Measurements from ENCODE around the gene NCR2. TPM values are rescaled to one million over a fixed set of nuclear protein-coding genes. Genes with fewer than 3 reads are reported as not detected.

Gene NCR2
- total RNA-seq, 4 donors from 2014 or later = not detected

DNA sequence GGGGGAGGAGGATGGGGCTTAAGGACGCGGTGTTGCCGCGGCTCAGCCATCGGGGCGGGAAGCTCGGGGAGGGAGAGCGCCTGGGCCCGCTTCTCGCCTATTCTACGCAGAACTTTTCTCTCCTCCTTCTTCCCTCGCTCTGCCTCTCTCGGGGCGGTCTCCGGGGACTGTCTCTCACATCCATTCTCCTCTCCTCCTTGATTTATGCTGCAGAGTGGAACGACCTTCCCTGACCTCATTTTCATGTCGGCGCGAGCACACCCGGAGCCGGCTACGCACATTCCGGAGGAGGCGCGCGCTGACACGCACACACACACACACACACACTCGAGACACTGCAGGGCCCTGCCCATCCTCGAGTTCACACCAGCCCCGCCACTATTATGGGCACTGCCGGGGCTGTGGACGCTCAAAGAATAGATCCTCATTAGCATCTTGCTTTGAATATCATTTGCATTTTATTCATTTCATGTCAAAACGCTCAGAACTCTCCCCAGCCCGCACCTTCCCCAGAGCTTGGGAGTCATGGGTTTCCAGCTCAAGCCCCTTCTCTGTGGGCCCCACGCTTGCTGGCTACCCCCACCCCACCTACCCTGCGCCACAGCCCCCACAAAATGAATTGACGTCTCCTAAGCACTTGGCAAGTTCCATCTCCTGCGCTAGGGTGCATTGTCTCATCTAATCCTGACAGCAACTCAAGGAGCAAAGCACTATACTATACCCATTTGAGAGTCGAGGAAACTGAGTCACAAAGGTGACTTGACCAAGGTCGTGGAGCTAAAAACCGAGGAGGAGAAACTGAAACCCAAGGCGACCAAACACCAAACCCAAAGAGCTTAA is 36.8 kb downstream of the NCR2 start:
- Histone ChIP-seq H3K9me3 (no peaks in the 10 kb centered on the region), H3K36me3 (no peaks in the 10 kb centered on the region), H3K4me3 (peak overlapping the region; percentile 23 to 41 (median 31)), H3K27me3 (peaks cover 75 to 82% (median 78%) of the 10 kb centered on the region in 3 donors), H3K4me1 (peaks cover 23 to 43% of the 10 kb centered on the region in 2 donors), H3K27ac (no peak overlapping the region)
- TF ChIP-seq, protein P1, sequence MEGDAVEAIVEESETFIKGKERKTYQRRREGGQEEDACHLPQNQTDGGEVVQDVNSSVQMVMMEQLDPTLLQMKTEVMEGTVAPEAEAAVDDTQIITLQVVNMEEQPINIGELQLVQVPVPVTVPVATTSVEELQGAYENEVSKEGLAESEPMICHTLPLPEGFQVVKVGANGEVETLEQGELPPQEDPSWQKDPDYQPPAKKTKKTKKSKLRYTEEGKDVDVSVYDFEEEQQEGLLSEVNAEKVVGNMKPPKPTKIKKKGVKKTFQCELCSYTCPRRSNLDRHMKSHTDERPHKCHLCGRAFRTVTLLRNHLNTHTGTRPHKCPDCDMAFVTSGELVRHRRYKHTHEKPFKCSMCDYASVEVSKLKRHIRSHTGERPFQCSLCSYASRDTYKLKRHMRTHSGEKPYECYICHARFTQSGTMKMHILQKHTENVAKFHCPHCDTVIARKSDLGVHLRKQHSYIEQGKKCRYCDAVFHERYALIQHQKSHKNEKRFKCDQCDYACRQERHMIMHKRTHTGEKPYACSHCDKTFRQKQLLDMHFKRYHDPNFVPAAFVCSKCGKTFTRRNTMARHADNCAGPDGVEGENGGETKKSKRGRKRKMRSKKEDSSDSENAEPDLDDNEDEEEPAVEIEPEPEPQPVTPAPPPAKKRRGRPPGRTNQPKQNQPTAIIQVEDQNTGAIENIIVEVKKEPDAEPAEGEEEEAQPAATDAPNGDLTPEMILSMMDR (IDR thresholded peaks at IDR 0.05 in 4 of 5, conservative IDR thresholded peaks at IDR 0.05 in 1 of 5) = no peak
- TF ChIP-seq POLR2A (IDR thresholded peaks at IDR 0.05) = no peak
- in situ Hi-C loops (cut with MboI; ENCODE audit: low sequenced_read_pairs in 4 of 4) = no loop called here
- ATAC-seq (no peak), DNase-seq (no peak)
- intact Hi-C loops (cut with DNase I; ENCODE audit: low total_unique reads) = no loop called here

DNA sequence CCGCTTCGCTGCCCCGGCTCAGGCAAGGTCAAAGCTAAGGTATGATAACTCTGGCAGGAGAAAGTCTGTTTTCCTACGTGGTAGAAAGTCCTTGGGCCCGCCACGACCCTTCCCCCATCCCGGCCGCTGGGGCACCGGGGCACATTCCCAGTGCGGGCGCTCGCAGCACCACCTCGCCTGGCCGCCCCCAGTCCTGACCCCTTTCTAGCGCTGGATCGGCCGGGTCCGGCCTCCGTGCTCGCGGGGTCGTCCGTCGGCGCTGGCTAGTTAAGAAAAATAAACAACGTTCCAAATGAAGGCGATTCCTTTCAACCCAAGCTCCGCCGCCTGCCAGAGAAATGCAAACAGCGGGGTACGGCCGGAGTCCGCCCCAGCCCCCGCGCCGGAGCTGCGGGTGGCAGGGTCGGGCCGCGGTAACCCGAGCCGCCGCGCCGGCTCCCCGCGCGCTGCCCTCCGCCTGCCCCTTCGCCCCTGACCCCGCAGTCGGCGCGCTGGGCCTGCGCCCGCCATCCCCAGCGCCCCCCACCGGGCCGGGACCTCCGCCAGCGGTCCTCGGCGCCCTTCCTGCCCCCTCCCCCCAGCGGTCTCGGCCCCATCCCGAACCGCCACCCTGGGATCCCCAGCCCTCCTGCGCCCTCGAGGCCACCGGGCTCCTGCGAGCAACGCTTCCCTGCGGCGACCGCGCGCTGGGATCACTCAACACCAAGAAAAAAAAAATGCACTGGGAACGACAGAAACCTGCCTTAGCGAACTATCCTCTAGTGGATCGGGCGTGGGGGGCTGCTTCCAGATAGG is 37.6 kb downstream of the NCR2 start:
- ATAC-seq (no peak), DNase-seq (no peak)
- Histone ChIP-seq H3K4me3 (peak overlapping the region in 3 of 4 donors; percentile 1 to 41 (median 39)), H3K36me3 (no peaks in the 10 kb centered on the region), H3K27me3 (peaks cover 75 to 88% (median 86%) of the 10 kb centered on the region in 3 donors), H3K9me3 (no peaks in the 10 kb centered on the region), H3K4me1 (peaks cover 23 to 43% of the 10 kb centered on the region in 2 donors), H3K27ac (no peak overlapping the region)
- no peak for TF ChIP-seq POLR2A (IDR thresholded peaks at IDR 0.05)
- TF ChIP-seq, protein P1 (IDR thresholded peaks at IDR 0.05 in 4 of 5, conservative IDR thresholded peaks at IDR 0.05 in 1 of 5) = no peak
- intact Hi-C loops (cut with DNase I; ENCODE audit: low total_unique reads) (no loop called here), in situ Hi-C loops (cut with MboI; ENCODE audit: low sequenced_read_pairs in 4 of 4) (no loop called here)

DNA sequence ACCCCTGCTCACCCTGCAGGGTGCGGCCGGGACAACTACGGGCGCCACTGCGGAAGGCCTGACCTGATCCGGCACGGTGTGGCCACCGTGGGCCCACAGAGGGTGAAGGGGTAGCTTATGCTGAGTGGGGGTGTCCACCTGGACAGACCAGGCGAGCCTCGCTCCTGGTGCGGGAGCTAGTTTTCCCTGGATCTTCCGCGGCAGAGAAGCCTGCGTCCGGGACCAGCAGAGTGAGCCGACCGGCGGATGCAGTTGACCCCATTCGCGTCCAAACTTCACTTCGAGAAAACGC is 38.2 kb downstream of the NCR2 start:
- Histone ChIP-seq H3K9me3 (no peaks in the 10 kb centered on the region), H3K27me3 (peaks cover 77 to 89% (median 88%) of the 10 kb centered on the region in 3 donors), H3K4me3 (no peak overlapping the region), H3K36me3 (no peaks in the 10 kb centered on the region), H3K27ac (no peak overlapping the region), H3K4me1 (peaks cover 23 to 43% of the 10 kb centered on the region in 2 donors)
- DNase-seq (no peak), ATAC-seq (no peak)
- intact Hi-C loops (cut with DNase I; ENCODE audit: low total_unique reads) (no loop called here), in situ Hi-C loops (cut with MboI; ENCODE audit: low sequenced_read_pairs in 4 of 4) (no loop called here)
- no peak for TF ChIP-seq POLR2A (IDR thresholded peaks at IDR 0.05)
- TF ChIP-seq, protein P1 (IDR thresholded peaks at IDR 0.05 in 4 of 5, conservative IDR thresholded peaks at IDR 0.05 in 1 of 5) = no peak

DNA sequence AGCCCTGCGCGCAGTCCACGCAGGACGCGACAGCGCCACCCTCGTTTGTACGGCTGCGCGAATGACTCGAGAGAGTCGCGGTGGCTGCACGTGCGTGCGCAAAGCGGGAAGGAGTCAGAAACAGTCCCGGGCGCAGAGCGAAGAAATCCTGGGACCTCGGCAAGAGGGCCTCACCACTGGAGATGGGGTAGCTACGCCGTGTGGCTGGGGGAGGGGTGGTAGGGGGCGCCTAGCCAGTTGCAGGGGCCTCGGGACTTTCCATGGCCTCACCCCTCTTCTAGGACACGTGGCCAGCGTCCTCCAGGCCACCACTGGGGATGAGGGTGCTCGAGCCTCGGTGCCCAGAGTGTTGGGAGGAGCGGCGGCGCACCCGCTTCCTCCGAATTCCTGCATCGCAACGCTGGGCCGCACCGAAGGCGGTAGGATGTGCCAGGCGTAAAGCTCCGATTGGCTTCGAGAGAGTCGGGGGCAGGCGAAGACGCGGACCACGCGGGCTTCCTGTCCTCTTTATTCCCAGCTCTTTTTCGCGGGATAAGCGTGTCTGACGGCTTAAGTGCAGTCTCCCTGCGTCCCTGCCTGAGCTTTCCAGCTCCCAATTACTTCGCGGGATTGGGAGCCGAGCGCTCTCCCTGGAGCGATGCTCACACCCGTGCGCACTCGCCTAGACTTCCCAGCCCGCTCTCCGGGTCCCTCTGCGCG is 38.7 kb downstream of the NCR2 start:
- ATAC-seq = no peak
- peak overlapping the region in 1 of 4 donors; percentile 37 for H3K4me3 ChIP-seq
- H3K27me3 ChIP-seq = peaks cover 76 to 91% (median 87%) of the 10 kb centered on the region in 3 donors
- H3K27ac ChIP-seq = no peak overlapping the region
- in situ Hi-C loops (cut with MboI; ENCODE audit: low sequenced_read_pairs in 4 of 4) = no loop called here
- H3K4me1 ChIP-seq = peaks cover 23 to 43% of the 10 kb centered on the region in 2 donors
- intact Hi-C loops (cut with DNase I; ENCODE audit: low total_unique reads) = no loop called here
- DNase-seq = no peak
- H3K9me3 ChIP-seq = no peaks in the 10 kb centered on the region
- TF ChIP-seq, protein P1 (IDR thresholded peaks at IDR 0.05 in 4 of 5, conservative IDR thresholded peaks at IDR 0.05 in 1 of 5) = no peak
- no peak for TF ChIP-seq POLR2A (IDR thresholded peaks at IDR 0.05)
- H3K36me3 ChIP-seq = no peaks in the 10 kb centered on the region
